SK-N-SH (cell line): ENCODE measurements around the gene JMJD8. TPM values are rescaled to one million over a fixed set of nuclear protein-coding genes. Genes with fewer than 3 reads are reported as not detected.

Experiments
- CTCF ChIA-PET: fragments of 300-600, 350-600 bp; formaldehyde crosslinking; extraction: SDS; loops from one replicate; lab custom pipeline; 2021; lab: Yijun Ruan, JAX
- POLR2A ChIA-PET: fragments of 350-600 bp; sonication (Branson Sonifier 250); formaldehyde crosslinking; extraction: SDS; loops from one replicate; lab custom pipeline; 2020; ENCODE audit warnings: antibody characterized with exemption, inconsistent platforms; lab: Yijun Ruan, JAX
- DNase-seq: peaks from one replicate; pipeline ENCODE4 v3.0.0; 2012
- H2AFZ ChIP-seq: fragments of 200-600 bp; sonication (generic); 2 replicates; pipeline ENCODE4 v1.8.1; 2016; ENCODE audit warnings: antibody characterized with exemption, mild to moderate bottlenecking, low read depth
- H3F3A ChIP-seq: fragments of 200-600 bp; sonication (generic); replicated peaks from 2 replicates; pipeline ENCODE3; 2016; ENCODE audit warnings: antibody characterized with exemption, mild to moderate bottlenecking; ENCODE audit not compliant: insufficient read depth
- H3K27ac ChIP-seq, 2 experiments: fragments of 200-500 bp in 1 of 2; fragments of 200-600 bp in 1 of 2; sonication (Bioruptor generic) in 1 of 2; sonication (generic), shearing (Covaris generic) in 1 of 2; 2 replicates each; pipeline versions ENCODE4 v1.5.1 to v1.6.1; 2014 to 2016; ENCODE audit warnings: low read depth in 2 of 2, inconsistent platforms in 1 of 2, low read length in 1 of 2, mild to moderate bottlenecking in 1 of 2, mixed read lengths in 1 of 2
- H3K27me3 ChIP-seq: fragments of 200-600 bp; sonication (generic), shearing (Covaris generic); 2 replicates; pipeline ENCODE4 v1.6.1; 2016; ENCODE audit warnings: mixed run types; ENCODE audit not compliant: insufficient read depth
- H3K36me3 ChIP-seq, 2 experiments: fragments of 200-500 bp in 1 of 2; fragments of 200-600 bp in 1 of 2; sonication (Bioruptor generic) in 1 of 2; sonication (generic) in 1 of 2; replicated peaks in 1 of 2; 2 replicates each; pipeline versions ENCODE3 to v1.5.1; 2014 to 2016; ENCODE audit warnings: low read length in 1 of 2, mild to moderate bottlenecking in 1 of 2; ENCODE audit not compliant: insufficient read depth in 2 of 2, control insufficient read depth in 1 of 2
- H3K4me1 ChIP-seq, 2 experiments: fragments of 200-500 bp in 1 of 2; fragments of 200-600 bp in 1 of 2; sonication (Bioruptor generic) in 1 of 2; sonication (generic), shearing (Covaris generic) in 1 of 2; 2 replicates each; pipeline versions ENCODE4 v1.5.1 to v1.6.1; 2014 to 2016; ENCODE audit warnings: low read depth in 1 of 2, low read length in 1 of 2, mixed run types in 1 of 2; ENCODE audit not compliant: insufficient read depth in 2 of 2, control insufficient read depth in 1 of 2
- H3K4me2 ChIP-seq: fragments of 200-600 bp; sonication (generic), shearing (Covaris generic); 2 replicates; pipeline ENCODE4 v1.6.1; 2017; ENCODE audit warnings: mixed run types
- H3K4me3 ChIP-seq, 2 experiments: fragments of 200-500 bp in 1 of 2; fragments of 200-600 bp in 1 of 2; sonication (Bioruptor generic) in 1 of 2; sonication (generic), shearing (Covaris generic) in 1 of 2; 2 replicates each; pipeline versions ENCODE4 v1.5.1 to v1.8.1; 2014 to 2016; ENCODE audit warnings: low read depth in 2 of 2, inconsistent platforms in 1 of 2, low read length in 1 of 2, mild to moderate bottlenecking in 1 of 2, mixed read lengths in 1 of 2, moderate library complexity in 1 of 2
- H3K79me2 ChIP-seq: fragments of 200-600 bp; sonication (generic); 2 replicates; pipeline ENCODE4 v1.8.1; 2017; ENCODE audit warnings: mild to moderate bottlenecking; ENCODE audit not compliant: insufficient read depth
- H3K9ac ChIP-seq: fragments of 200-600 bp; sonication (generic); 2 replicates; pipeline ENCODE4 v1.6.1; 2017; ENCODE audit warnings: mixed run types
- H3K9me2 ChIP-seq: fragments of 200-600 bp; sonication (generic); 2 replicates; pipeline ENCODE4 v1.6.1; 2017; ENCODE audit warnings: mixed run types
- H3K9me3 ChIP-seq: fragments of 200-600 bp; sonication (generic); 2 replicates; pipeline ENCODE4 v1.6.1; 2017; ENCODE audit warnings: mixed run types, mild to moderate bottlenecking, moderate library complexity
- H4K20me1 ChIP-seq: fragments of 200-600 bp; sonication (generic); 2 replicates; pipeline ENCODE4 v1.6.1; 2017; ENCODE audit warnings: mild to moderate bottlenecking, mixed run types; ENCODE audit not compliant: insufficient read depth
- CTCF ChIP-seq: fragments of 200-600 bp; sonication (generic); IDR thresholded peaks from 2 replicates; pipeline ENCODE4 v1.6.1; 2017; ENCODE audit warnings: antibody characterized with exemption, mild to moderate bottlenecking, moderate library complexity
- EZH2phosphoT487 ChIP-seq: fragments of 200-600 bp; sonication (generic); IDR thresholded peaks from 2 replicates; pipeline ENCODE4 v1.6.1; 2017; ENCODE audit warnings: low read depth, mixed run types, mild to moderate bottlenecking, antibody characterized with exemption, moderate library complexity, borderline replicate concordance
- FOXJ3 ChIP-seq: sonication (generic); formaldehyde crosslinking; IDR thresholded peaks from 2 replicates; pipeline ENCODE4 v1.5.1; 2020; ENCODE audit warnings: mild to moderate bottlenecking, missing genetic modification reagents
- MEF2A ChIP-seq: IDR thresholded peaks from 2 replicates; pipeline ENCODE4 v1.4.0; 2012; ENCODE audit warnings: low read depth, borderline replicate concordance
- RCOR1 ChIP-seq: fragments of 150-350 bp; IDR thresholded peaks from 2 replicates; pipeline ENCODE4 v1.6.1; 2017; ENCODE audit warnings: antibody characterized with exemption, low read length
- RXRA ChIP-seq: IDR thresholded peaks from 2 replicates; pipeline ENCODE4 v1.4.0; 2012; ENCODE audit warnings: low read depth, mild to moderate bottlenecking, borderline replicate concordance
- TAF1 ChIP-seq: IDR thresholded peaks from 2 replicates; pipeline ENCODE4 v1.6.1; 2012; ENCODE audit warnings: low read depth, mild to moderate bottlenecking, low read length, moderate library complexity, borderline replicate concordance
- USF1 ChIP-seq: IDR thresholded peaks from 2 replicates; pipeline ENCODE4 v1.4.0; 2012; ENCODE audit warnings: low read depth, borderline replicate concordance
- YY1 ChIP-seq: IDR thresholded peaks from 2 replicates; pipeline ENCODE4 v1.4.0; 2012; ENCODE audit warnings: low read depth, mild to moderate bottlenecking
- ZBTB33 ChIP-seq: IDR thresholded peaks from 2 replicates; pipeline ENCODE4 v1.4.0; 2012; ENCODE audit warnings: low read depth, borderline replicate concordance
- WGBS: methylation state at CpG from one replicate; pipeline ENCODE4 v1.1.6; 2017; ENCODE audit warnings: low lambda C conversion rate; 5-methylcytosine and 5-hydroxymethylcytosine counted together
- polyA plus RNA-seq, 3 experiments: library from polyadenylated mRNA; depleted of rRNA; stranded (reverse); fragments of >200 nt; gene quantifications; 2 replicates each; pipeline ENCODE4 v1.2.3, GENCODE V29; 2012

Gene JMJD8
- polyA plus RNA-seq, 1 of the 3 experiments (the other 2 are of a cell fraction) = 67.0 TPM

DNA sequence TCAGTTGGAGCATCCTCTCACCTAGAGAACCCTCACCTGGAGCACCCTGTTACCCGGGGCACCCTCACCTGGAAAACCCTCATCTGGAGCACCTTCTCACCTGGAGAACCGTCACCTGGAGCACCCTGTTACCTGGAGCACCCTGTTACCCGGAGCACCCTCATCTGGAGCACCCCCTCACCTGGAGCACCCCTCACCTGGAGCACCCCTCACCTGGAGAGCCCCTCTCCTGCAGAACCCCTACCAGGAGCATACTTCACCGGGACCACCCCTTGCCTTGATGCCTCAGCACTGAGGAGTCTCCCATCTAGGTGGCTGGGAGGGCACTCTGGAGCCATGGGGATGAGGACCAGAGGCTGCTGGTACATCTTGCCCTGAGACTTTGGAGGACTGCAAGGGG, 24.8 kb upstream of the JMJD8 start:
- H3K9me2 ChIP-seq = no peaks in the 10 kb centered on the region
- H4K20me1 ChIP-seq = peaks cover 9% of the 10 kb centered on the region
- ChIA-PET CTCF (interaction anchor here (2.4 to 22.4 kb wide), 4 partner anchors 19 to 76 kb away, joined by 14 to 358 read pairs (median 41); partner anchors contain the start of genes ANTKMT, CCDC78, CIAO3 and HAGHL), POLR2A (interaction anchor here (1.2 to 2.8 kb wide), 4 partner anchors 11 to 79 kb away, joined by 4 to 19 read pairs (median 4); partner anchors contain the start of genes ANTKMT, CHTF18 and RPUSD1)
- peaks cover 30% of the 10 kb centered on the region for H3F3A ChIP-seq
- H3K27ac ChIP-seq = peak overlapping the region in 1 of 2 experiments; percentile 84; a peak in 2 of 4 replicates
- H3K9ac ChIP-seq = no peak overlapping the region
- H3K4me1 ChIP-seq = peaks cover 21 to 40% of the 10 kb centered on the region in 2 experiments; a peak in 2 of 4 replicates
- no peak overlapping the region for H3K4me3 ChIP-seq
- DNase-seq = no peak
- TF ChIP-seq USF1 (no peak), FOXJ3 (no peak), RXRA (no peak), YY1 (no peak)
- H2AFZ ChIP-seq = no peak overlapping the region
- no peaks in the 10 kb centered on the region for H3K9me3 ChIP-seq
- H3K27me3 ChIP-seq = no peaks in the 10 kb centered on the region
- WGBS = 58% methylated on average over 2 of the region's 4 CpGs
- H3K4me2 ChIP-seq = peak overlapping the region; percentile 95; the same call in 1 of the 2 replicates
- H3K36me3 ChIP-seq = no peaks in the 10 kb centered on the region
- H3K79me2 ChIP-seq = peaks cover 12% of the 10 kb centered on the region

DNA sequence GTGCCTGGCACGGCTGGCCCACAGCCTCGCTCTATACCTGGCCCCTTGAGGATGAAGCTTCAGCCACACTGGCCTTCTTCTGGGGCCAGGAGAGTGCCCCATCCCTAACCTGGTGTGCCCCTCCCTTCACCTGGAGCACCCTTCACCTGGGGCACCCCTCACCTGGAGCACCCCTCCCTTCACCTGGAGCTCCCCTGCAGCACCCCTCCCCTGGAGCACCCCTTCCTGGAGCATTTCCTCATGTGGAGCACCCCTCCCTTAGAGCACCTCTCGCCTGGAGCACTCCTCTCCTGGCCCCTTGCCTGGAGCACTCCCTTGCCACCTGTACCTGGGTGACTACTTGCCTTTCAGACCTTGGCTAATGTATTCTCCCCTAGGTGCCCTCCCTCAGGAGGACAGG, 23.9 kb upstream of the JMJD8 start:
- H3K27me3 ChIP-seq = no peaks in the 10 kb centered on the region
- no peaks in the 10 kb centered on the region for H3K9me3 ChIP-seq
- no peaks in the 10 kb centered on the region for H3K9me2 ChIP-seq
- peaks cover 27% of the 10 kb centered on the region for H3F3A ChIP-seq
- no peak overlapping the region for H3K4me3 ChIP-seq
- peaks cover 23 to 44% of the 10 kb centered on the region in 2 experiments; a peak in 2 of 4 replicates for H3K4me1 ChIP-seq
- WGBS = 85% methylated on average over 3 of the region's 3 CpGs
- H3K9ac ChIP-seq = no peak overlapping the region
- POLR2A ChIA-PET = interaction anchor here (0.5 to 2.8 kb wide), 3 partner anchors 12 to 285 kb away, joined by 3 to 19 read pairs (median 4); partner anchors contain the start of genes ANTKMT, CHTF18 and RPUSD1
- no peak overlapping the region for H2AFZ ChIP-seq
- H3K27ac ChIP-seq = no peak overlapping the region
- TF ChIP-seq MEF2A = no peak
- TF ChIP-seq TAF1 = no peak
- TF ChIP-seq RCOR1 = no peak
- no peak overlapping the region for H3K4me2 ChIP-seq
- CTCF ChIA-PET = interaction anchor here (1.6 to 22.4 kb wide), 5 partner anchors 8 to 347 kb away, joined by 4 to 358 read pairs (median 29); partner anchors contain the start of genes ANTKMT, CCDC78, CIAO3 and HAGHL
- H4K20me1 ChIP-seq = peaks cover 18% of the 10 kb centered on the region
- H3K36me3 ChIP-seq = no peaks in the 10 kb centered on the region
- peaks cover 22% of the 10 kb centered on the region for H3K79me2 ChIP-seq
- DNase-seq = no peak

GRCh38 chr16:707062-707538, 23.0 kb upstream of the JMJD8 start:
- no peak for DNase-seq
- CTCF ChIA-PET = interaction anchor here (1.0 to 22.4 kb wide), 9 partner anchors 9 to 348 kb away, joined by 3 to 358 read pairs (median 5); partner anchors contain the start of genes ANTKMT, CCDC78, CIAO3 and HAGHL
- Histone ChIP-seq H3K79me2 (peaks cover 31% of the 10 kb centered on the region), H3F3A (peaks cover 18% of the 10 kb centered on the region), H3K4me1 (peaks cover 23 to 44% of the 10 kb centered on the region in 2 experiments; a peak in 2 of 4 replicates), H3K27me3 (no peaks in the 10 kb centered on the region), H3K9me2 (no peaks in the 10 kb centered on the region), H3K9ac (no peak overlapping the region), H3K4me3 (no peak overlapping the region), H3K4me2 (no peak overlapping the region)
- WGBS = 77% methylated on average over 5 of the region's 14 CpGs
- TF ChIP-seq CTCF (no peak), EZH2phosphoT487 (no peak), ZBTB33 (no peak)
- TF ChIP-seq, all 33 proteins: peak for 0
- no peaks in the 10 kb centered on the region for H3K36me3 ChIP-seq
- H4K20me1 ChIP-seq = peaks cover 27% of the 10 kb centered on the region
- no peaks in the 10 kb centered on the region for H3K9me3 ChIP-seq
- POLR2A ChIA-PET = interaction anchor here (0.6 to 1.2 kb wide), 7 partner anchors 9 to 88 kb away, joined by 3 to 4 read pairs (median 4); partner anchors contain the start of genes ANTKMT and STUB1
- H2AFZ ChIP-seq = no peak overlapping the region
- no peak overlapping the region for H3K27ac ChIP-seq
